ENCODE results near the gene PAGR1.

DNA sequence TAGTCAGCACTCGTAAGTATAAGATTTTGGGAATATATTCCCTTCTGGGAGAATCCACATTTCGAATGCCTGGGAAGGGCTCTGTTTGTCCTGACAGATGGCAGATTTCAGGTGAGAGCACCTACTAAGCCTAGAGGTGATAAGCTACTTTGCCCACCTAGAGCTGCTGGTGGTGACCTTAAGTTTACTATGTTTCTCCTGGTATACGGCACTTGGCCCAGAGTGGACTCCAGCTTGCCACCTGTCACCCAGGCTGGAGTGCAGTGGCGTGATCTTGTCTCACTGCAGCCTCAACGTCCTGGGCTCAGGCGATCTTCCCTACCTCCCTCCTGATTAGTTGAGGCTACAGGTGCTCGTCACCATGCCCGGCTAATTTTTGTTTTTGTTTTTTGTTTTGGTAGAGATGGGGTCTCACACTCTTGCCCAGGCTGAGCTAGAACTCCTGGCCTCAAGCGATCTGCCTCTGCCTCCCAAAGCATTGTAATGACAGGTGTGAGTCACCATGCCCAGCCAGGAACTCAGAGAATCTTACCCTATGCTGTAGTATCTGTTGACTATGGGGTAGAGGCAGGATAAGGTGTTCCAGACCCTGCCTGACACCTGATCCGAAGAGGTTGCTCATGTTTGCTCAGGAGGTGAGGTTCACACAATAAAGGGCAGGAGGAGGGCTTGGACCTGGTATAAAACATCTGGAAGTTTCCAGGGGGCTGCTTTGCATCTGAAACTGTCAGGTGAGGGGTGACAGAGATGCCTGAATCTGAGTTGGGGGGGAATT lies 38.2 kb upstream of the PAGR1 start, which contains the start of gene ZG16:
- TF ChIP-seq, protein P1, sequence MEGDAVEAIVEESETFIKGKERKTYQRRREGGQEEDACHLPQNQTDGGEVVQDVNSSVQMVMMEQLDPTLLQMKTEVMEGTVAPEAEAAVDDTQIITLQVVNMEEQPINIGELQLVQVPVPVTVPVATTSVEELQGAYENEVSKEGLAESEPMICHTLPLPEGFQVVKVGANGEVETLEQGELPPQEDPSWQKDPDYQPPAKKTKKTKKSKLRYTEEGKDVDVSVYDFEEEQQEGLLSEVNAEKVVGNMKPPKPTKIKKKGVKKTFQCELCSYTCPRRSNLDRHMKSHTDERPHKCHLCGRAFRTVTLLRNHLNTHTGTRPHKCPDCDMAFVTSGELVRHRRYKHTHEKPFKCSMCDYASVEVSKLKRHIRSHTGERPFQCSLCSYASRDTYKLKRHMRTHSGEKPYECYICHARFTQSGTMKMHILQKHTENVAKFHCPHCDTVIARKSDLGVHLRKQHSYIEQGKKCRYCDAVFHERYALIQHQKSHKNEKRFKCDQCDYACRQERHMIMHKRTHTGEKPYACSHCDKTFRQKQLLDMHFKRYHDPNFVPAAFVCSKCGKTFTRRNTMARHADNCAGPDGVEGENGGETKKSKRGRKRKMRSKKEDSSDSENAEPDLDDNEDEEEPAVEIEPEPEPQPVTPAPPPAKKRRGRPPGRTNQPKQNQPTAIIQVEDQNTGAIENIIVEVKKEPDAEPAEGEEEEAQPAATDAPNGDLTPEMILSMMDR (tag by site-specific recombination; IDR thresholded peaks at IDR 0.05) = no peak
- TF ChIP-seq SP2 (tag by site-specific recombination; IDR thresholded peaks at IDR 0.05) = no peak
- no peak for TF ChIP-seq KLF16 (tag by site-specific recombination; IDR thresholded peaks at IDR 0.05)
- no peak for TF ChIP-seq OSR2 (tag by site-specific recombination; IDR thresholded peaks at IDR 0.05)
- TF ChIP-seq ZNF274 (IDR thresholded peaks at IDR 0.05; ENCODE audit: low read length) = no peak
- TF ChIP-seq ZNF274 (tag by site-specific recombination; IDR thresholded peaks at IDR 0.05; ENCODE audit: borderline replicate concordance) = no peak
- no peak for TF ChIP-seq KLF9 (tag by site-specific recombination; IDR thresholded peaks at IDR 0.05; ENCODE audit: low read depth)
- TF ChIP-seq, protein P2, sequence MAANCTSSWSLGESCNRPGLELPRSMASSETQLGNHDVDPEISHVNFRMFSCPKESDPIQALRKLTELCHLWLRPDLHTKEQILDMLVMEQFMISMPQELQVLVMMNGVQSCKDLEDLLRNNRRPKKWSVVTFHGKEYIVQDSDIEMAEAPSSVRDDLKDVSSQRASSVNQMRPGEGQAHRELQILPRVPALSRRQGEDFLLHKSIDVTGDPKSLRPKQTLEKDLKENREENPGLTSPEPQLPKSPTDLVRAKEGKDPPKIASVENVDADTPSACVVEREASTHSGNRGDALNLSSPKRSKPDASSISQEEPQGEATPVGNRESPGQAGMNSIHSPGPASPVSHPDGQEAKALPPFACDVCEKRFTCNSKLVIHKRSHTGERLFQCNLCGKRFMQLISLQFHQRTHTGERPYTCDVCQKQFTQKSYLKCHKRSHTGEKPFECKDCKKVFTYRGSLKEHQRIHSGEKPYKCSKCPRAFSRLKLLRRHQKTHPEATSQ (tag by site-specific recombination; IDR thresholded peaks at IDR 0.05) = no peak
- no peak for TF ChIP-seq ZNF174 (tag by site-specific recombination; IDR thresholded peaks at IDR 0.05)
- TF ChIP-seq, protein P3, sequence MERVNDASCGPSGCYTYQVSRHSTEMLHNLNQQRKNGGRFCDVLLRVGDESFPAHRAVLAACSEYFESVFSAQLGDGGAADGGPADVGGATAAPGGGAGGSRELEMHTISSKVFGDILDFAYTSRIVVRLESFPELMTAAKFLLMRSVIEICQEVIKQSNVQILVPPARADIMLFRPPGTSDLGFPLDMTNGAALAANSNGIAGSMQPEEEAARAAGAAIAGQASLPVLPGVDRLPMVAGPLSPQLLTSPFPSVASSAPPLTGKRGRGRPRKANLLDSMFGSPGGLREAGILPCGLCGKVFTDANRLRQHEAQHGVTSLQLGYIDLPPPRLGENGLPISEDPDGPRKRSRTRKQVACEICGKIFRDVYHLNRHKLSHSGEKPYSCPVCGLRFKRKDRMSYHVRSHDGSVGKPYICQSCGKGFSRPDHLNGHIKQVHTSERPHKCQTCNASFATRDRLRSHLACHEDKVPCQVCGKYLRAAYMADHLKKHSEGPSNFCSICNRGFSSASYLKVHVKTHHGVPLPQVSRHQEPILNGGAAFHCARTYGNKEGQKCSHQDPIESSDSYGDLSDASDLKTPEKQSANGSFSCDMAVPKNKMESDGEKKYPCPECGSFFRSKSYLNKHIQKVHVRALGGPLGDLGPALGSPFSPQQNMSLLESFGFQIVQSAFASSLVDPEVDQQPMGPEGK (tag by site-specific recombination; IDR thresholded peaks at IDR 0.05) = no peak
- TF ChIP-seq ZNF677 (tag by site-specific recombination; IDR thresholded peaks at IDR 0.05) = no peak
- no peak for TF ChIP-seq ZNF76 (tag by site-specific recombination; IDR thresholded peaks at IDR 0.05; ENCODE audit: borderline replicate concordance, low read depth)
- TF ChIP-seq, protein P4, sequence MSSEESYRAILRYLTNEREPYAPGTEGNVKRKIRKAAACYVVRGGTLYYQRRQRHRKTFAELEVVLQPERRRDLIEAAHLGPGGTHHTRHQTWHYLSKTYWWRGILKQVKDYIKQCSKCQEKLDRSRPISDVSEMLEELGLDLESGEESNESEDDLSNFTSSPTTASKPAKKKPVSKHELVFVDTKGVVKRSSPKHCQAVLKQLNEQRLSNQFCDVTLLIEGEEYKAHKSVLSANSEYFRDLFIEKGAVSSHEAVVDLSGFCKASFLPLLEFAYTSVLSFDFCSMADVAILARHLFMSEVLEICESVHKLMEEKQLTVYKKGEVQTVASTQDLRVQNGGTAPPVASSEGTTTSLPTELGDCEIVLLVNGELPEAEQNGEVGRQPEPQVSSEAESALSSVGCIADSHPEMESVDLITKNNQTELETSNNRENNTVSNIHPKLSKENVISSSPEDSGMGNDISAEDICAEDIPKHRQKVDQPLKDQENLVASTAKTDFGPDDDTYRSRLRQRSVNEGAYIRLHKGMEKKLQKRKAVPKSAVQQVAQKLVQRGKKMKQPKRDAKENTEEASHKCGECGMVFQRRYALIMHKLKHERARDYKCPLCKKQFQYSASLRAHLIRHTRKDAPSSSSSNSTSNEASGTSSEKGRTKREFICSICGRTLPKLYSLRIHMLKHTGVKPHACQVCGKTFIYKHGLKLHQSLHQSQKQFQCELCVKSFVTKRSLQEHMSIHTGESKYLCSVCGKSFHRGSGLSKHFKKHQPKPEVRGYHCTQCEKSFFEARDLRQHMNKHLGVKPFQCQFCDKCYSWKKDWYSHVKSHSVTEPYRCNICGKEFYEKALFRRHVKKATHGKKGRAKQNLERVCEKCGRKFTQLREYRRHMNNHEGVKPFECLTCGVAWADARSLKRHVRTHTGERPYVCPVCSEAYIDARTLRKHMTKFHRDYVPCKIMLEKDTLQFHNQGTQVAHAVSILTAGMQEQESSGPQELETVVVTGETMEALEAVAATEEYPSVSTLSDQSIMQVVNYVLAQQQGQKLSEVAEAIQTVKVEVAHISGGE (tag by site-specific recombination; conservative IDR thresholded peaks at IDR 0.05; ENCODE audit: low read depth) = no peak
